ENCODE results near the gene B4GALT2.

DNA sequence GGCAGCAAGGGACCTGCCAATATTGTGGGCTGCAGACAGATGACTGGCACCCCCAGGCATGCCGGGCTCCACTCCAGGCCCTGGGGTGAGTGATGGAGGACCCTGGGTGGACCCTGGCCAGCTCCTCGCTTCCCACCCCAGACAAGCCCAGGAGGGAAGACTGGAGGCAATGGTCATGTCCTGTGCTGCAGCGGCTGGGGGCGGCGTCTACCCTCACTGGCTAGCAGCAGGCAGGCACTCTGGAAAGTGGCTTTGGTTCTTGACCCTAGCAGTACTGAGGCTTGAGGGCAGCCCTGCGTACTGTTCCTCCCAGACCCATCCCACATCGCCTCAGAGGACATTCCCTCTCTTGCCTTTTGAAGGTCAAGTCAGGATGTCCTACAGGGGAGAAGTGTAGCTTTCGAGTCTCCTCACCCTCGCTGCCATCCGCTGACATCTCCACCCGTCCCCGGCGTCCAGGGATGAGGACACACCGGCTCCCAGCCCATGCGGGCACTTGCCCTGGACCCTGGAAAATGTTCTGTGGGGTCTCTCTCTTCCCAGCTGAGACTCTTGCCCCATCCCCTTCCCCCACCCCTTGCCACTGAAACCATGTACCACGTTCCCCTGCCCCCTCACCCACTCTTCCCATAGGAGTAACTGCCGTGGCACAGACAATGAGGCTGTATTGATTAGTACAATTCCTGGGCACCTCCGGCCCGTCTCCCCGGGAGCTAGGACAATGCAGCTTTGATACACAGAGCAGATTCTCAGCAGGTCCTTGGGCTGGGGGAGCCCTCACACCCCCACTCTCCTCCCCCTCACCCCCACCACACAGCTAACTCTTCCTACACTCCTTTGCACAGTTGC, 37.3 kb downstream of the B4GALT2 start:
- TF ChIP-seq TCF7L2 (IDR thresholded peaks at IDR 0.05; ENCODE audit: borderline replicate concordance, extremely low read depth, insufficient read depth, insufficient read length) (no peak), EZH2 (IDR thresholded peaks at IDR 0.05) (no peak), POLR2A (IDR thresholded peaks at IDR 0.05; ENCODE audit: borderline replicate concordance, extremely low read depth, insufficient read depth, insufficient read length) (no peak)
- TF ChIP-seq, protein P1, sequence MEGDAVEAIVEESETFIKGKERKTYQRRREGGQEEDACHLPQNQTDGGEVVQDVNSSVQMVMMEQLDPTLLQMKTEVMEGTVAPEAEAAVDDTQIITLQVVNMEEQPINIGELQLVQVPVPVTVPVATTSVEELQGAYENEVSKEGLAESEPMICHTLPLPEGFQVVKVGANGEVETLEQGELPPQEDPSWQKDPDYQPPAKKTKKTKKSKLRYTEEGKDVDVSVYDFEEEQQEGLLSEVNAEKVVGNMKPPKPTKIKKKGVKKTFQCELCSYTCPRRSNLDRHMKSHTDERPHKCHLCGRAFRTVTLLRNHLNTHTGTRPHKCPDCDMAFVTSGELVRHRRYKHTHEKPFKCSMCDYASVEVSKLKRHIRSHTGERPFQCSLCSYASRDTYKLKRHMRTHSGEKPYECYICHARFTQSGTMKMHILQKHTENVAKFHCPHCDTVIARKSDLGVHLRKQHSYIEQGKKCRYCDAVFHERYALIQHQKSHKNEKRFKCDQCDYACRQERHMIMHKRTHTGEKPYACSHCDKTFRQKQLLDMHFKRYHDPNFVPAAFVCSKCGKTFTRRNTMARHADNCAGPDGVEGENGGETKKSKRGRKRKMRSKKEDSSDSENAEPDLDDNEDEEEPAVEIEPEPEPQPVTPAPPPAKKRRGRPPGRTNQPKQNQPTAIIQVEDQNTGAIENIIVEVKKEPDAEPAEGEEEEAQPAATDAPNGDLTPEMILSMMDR (IDR thresholded peaks at IDR 0.05 in 2 of 3, conservative IDR thresholded peaks at IDR 0.05 in 1 of 3; ENCODE audit: borderline replicate concordance in 1 of 3, insufficient read depth in 1 of 3, low read depth in 2 of 3, low read length in 2 of 3): no peak
- TF ChIP-seq, protein P2, sequence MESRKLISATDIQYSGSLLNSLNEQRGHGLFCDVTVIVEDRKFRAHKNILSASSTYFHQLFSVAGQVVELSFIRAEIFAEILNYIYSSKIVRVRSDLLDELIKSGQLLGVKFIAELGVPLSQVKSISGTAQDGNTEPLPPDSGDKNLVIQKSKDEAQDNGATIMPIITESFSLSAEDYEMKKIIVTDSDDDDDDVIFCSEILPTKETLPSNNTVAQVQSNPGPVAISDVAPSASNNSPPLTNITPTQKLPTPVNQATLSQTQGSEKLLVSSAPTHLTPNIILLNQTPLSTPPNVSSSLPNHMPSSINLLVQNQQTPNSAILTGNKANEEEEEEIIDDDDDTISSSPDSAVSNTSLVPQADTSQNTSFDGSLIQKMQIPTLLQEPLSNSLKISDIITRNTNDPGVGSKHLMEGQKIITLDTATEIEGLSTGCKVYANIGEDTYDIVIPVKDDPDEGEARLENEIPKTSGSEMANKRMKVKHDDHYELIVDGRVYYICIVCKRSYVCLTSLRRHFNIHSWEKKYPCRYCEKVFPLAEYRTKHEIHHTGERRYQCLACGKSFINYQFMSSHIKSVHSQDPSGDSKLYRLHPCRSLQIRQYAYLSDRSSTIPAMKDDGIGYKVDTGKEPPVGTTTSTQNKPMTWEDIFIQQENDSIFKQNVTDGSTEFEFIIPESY (IDR thresholded peaks at IDR 0.05; ENCODE audit: extremely low read depth, insufficient replicate concordance, low read length): no peak

Data from HCT116 (cell line).